KG1 (cell line): ENCODE measurements around the gene GDF10.

Experiments
- DNase-seq: peaks from one replicate; lab custom pipeline; 2025; lab: John Stamatoyannopoulos, UW

GDF10 gene

GRCh38 chr10:47294057-47294456 lies 5.9 kb upstream of the GDF10 start:
- no peak for DNase-seq

DNA sequence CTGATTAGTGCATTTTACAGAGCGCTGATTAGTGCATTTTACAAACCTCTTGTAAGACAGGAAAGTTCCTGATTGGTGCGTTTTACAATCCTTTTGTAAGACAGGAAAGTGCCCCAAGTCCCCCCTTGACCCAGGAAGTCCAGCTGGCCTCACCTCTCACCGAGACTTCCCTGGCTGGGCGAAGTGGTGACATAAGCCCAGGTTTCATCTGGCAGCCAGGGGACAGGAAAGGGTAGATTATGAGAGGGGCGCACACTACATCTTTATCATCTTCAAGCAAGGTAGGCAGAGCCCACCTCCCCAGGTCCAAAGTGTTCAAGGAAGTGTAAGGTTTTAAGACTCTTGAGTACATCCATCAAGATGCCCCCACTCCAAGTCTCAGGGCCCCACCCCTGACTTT lies 5.5 kb upstream of the GDF10 start:
- DNase-seq: no peak

DNA sequence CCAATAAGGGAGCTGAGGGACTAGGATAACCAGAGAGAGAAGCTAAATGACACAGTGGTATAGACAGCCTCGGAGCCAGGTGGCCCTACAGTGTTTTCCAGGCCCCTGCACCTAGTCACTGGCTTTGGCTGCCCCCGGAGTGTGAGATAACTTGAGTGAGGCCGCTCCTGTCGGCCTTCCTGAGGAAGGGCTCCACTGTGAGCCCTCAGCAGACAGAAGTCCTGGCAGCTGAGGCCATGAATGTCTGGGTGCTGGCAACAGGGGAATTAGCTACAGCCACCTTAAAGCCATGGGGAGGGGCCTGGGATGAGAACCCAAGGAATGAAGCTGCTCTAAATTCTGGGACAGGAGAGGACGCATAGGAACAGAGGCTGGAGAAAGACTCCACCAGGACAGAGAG lies 4.6 kb upstream of the GDF10 start:
- DNase-seq: no peak

DNA sequence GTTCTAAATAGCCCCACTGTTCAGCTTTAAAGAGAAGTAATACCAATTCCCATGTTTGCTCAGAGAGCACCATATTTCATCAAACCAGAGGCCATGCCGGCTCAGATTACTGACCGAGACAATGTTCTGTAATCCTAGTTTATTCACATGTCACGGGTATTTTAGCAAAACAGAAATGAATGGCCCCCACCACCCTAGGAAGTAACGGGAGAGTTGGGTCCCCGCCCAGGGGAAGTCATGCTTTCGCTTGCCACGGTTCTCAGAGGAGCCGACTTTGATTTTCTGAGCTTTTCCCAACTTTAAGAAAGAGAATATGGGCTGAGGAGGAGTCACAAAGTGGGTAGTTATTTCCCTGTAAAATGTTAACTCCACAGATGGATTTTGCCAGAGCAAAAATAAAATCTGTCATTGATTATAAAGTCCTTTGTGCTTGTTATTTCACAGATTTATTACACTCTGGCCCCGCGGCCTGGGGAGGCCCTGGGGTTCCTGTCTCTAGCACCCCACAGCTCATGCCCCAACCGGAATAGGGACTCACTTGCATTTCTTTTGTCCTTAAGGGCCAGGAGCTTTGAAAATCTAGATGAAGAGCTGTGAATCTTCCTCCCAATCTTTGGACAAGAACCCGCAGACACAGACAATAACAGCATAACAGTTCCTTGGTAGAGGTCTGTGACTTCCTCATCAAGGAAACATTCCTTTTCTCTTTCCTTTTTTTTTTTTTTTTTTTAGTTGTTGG lies 3.7 kb upstream of the GDF10 start:
- no peak for DNase-seq

DNA sequence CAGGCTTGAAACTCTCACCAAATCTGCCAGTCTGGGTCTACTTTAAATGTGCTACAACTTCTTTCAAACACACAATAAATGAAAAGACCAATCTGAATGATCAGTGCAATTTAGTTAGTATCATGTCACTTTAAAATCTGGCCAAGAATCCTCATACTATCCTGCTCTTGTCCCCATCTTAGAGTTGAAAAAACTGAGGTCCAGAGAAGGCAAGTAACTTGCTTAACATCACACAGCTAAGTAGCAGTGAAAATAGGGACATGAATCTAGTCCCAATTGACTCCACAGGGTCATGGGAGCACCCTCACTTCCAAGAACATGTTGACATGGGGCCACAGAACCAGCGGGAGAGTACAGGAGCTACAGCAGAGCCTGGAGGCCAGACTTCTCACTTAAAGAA lies 3.1 kb upstream of the GDF10 start:
- DNase-seq: no peak

GRCh38 chr10:47297866-47298540 lies 2.0 kb upstream of the GDF10 start:
- no peak for DNase-seq

- no peak for DNase-seq
These were observed 1.3 kb upstream of the GDF10 start for GRCh38 chr10:47298715-47299114.

- DNase-seq: no peak
These were observed 483 bp downstream of the GDF10 start for GRCh38 chr10:47300429-47300931.

- no peak for DNase-seq
These were observed 1.8 kb downstream of the GDF10 start for GRCh38 chr10:47301833-47302232.

GRCh38 chr10:47303105-47303504 lies 3.1 kb downstream of the GDF10 start:
- DNase-seq: no peak

GRCh38 chr10:47303866-47304265 lies 3.9 kb downstream of the GDF10 start:
- DNase-seq: no peak

- no peak for DNase-seq
These were observed 5.6 kb downstream of the GDF10 start for GRCh38 chr10:47305566-47305965.

- DNase-seq: no peak
These were observed 6.6 kb downstream of the GDF10 start for GRCh38 chr10:47306387-47307210.

- DNase-seq: no peak
These were observed 7.4 kb downstream of the GDF10 start for GRCh38 chr10:47307381-47307780.

DNA sequence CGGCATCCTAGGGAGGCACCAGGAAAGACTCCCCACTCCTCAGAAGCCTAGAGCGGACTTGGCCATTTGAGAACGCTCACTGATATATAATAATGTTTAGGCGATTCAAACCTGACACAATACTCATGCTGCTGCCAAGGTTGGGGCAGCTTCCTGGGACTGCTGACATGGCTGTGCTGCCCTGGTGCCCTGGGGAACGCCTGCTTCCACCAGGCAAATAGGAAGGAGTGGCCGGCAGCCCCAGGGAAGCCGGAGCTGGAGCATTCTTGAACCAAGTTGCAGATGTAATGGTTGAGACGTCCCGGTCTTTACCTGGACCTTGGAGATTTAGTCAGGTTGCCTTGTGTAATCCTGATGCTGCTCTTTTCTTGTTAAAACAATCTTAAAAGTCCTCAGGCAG lies 8.8 kb downstream of the GDF10 start:
- DNase-seq: no peak

- DNase-seq: no peak
These were observed 9.6 kb downstream of the GDF10 start for GRCh38 chr10:47309408-47310089.

DNA sequence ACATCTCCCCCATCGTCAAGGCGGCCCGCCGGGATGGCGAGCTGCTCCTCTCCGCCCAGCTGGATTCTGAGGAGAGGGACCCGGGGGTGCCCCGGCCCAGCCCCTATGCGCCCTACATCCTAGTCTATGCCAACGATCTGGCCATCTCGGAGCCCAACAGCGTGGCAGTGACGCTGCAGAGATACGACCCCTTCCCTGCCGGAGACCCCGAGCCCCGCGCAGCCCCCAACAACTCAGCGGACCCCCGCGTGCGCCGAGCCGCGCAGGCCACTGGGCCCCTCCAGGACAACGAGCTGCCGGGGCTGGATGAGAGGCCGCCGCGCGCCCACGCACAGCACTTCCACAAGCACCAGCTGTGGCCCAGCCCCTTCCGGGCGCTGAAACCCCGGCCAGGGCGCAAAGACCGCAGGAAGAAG lies 10.1 kb downstream of the GDF10 start:
- no peak for DNase-seq

DNA sequence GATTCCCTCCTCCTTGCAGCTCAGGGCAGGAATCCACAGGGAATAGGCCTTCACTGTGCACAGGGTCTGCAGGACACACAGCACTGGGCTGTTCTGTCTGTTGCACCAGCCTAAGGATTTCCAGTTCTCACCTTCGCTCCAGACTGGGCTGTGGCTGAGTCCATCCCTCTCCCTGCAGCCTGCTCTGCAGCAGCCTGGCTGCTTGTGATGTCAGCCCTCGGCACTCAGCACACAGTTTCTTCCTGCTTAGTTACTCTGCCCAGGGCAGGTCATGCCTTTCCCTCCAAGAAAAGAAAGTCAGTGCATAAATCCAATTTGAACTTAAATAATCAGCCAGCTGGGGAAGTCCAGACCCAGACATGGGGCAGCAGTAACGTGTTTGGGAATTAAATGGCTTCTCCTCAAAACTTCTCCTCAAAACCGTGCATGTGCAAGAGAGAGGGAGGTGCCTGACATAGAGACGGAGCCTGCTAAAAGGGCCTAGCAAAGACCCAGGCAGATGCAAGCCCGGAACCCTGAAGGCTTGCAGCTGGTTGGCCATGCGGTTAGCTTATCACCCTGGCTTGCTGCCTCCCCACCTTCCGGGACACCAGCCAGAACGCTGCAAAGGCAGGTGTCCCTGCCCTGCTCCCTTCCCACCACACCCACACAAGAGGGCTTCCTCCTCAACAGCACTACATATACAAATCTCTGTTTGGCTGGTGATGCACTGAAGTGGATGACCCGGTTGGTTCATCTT lies 11.4 kb downstream of the GDF10 start:
- no peak for DNase-seq

- DNase-seq: peak; percentile 41
These were observed 12.1 kb downstream of the GDF10 start for GRCh38 chr10:47311932-47312662.

GRCh38 chr10:47312663-47312995 lies 12.6 kb downstream of the GDF10 start:
- no peak for DNase-seq

DNA sequence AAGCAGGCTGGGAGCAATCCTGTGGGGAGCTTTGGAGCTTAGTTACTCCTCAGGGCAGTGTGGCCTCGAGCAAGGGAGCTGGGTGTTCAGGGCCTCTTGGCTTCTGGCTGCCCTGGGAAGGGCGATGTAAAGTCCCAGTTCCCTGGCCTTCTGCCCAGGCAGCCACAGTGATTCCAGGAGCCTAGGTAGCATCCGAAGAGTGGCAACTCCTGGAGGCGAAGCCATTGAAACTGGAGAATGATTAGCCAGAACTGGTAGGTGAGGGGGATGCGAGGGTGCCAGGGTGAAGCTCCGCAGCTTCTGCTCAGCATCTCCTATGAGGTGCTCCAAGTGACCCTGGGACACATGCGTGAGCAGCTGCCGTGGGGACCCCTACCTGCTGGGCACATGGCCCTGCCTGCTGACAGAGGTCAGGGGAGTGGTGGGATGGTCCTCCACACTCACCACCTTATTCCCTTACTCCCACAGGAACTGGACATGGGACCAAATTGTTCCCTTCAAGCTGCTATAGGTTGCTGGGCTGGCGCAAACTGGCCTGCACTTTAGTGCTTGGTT lies 14.5 kb downstream of the GDF10 start:
- no peak for DNase-seq
